NCI-H69 (cell line): ENCODE results near the gene RHBDD2.
"Not testable (repeated sequence)": the region's sequence is repeated elsewhere in the genome, so short reads cannot be mapped to it uniquely, and the experiment has no call there.

Experiments
- DNase-seq: peaks from one replicate; lab custom pipeline; 2025; lab: John Stamatoyannopoulos, UW

Gene RHBDD2

DNA sequence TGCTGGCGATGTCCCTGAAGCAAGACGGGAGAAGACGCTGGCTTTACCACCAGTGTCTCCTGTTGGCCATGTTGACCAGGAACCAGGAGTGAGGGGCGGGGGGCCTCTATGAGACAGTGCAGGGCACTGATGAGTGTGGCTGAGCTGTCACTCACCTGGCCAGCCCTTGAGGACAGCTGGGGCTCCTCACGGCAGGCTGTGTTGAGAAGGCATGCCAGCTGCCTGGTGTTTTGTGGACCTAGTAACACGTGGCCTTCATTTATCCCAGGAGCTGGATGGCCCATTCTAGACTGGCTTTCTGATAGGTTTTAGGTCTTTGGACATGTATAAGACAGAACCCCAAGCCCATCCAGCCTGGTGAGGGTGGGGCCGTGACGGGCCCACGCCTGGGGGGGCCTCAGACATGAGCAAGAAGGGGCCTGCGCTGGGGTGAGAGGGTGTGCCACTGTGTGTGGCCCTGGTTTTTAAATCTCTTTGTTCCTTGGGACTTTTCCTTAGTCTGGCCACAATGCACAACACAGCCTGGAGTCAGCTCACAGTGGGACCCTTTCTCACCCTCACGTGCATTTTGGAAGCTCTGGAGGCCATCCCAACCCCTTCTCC, 10.5 kb downstream of the RHBDD2 start:
- DNase-seq = no peak

DNA sequence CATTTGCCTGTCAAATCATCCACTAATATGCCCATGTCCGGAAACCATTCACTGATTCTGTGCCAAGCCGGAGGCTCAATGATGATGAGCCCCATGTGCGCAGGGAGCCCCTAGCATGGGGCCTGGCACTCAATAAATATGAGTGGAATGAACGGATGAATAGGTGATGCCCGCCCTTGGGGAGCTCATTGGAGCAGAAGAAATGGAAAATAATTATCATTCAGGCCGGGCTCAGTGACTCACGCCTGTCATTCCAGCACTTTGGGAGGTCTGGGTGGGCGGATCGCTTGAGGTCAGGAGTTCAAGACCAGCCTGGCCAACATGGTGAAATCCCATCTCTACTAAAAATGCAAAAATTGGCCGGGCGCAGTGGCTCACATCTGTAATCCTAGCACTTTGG, 11.0 kb downstream of the RHBDD2 start:
- DNase-seq = peak; percentile 44

DNA sequence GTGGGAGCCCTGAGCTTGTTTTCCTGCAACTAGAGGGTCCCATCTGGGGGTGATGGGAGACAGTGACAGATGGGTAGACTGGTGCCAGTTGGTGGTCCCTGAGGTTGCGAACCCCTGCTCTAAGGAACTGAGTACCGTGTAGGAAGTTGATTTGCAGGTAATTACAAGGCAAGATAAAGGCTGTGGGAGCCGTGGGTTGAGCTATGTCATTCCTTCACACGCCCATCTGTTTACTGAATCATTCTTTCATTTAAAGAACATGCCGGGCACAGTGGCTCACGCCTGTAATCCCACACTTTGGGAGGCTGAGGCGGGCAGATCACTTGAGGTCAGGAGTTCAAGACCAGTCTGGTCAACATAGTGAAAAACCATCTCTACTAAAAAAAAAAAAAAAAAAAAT, 12.4 kb downstream of the RHBDD2 start:
- peak; percentile 19 for DNase-seq

DNA sequence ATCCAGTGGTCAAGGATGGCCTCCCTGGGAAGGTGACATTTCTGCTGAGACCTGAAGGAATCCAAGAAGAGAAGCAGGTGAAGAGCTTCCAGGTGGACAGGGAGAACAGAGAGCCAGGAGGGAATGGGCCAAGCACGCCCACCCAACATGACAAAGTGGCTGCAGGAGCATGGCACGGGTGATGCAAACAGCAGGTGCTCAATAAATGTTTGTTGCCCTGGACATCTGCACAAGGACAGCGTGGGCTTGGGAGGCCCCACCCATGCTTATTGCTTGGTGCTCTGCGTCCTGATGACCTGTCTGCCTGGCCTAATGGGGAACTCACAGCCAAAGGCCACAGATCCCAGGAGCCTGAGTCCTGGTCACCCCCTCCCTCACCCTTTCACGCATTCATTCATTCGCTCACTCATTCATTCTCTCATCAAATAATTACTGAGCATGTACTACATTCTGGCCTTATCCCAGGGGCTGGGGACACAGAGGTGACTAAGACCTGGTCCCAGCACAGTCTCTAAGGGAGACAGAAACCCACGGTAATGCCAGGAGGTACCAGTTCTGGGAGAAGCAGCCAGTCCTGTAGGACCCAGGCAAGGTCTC, 13.1 kb downstream of the RHBDD2 start:
- no peak for DNase-seq

DNA sequence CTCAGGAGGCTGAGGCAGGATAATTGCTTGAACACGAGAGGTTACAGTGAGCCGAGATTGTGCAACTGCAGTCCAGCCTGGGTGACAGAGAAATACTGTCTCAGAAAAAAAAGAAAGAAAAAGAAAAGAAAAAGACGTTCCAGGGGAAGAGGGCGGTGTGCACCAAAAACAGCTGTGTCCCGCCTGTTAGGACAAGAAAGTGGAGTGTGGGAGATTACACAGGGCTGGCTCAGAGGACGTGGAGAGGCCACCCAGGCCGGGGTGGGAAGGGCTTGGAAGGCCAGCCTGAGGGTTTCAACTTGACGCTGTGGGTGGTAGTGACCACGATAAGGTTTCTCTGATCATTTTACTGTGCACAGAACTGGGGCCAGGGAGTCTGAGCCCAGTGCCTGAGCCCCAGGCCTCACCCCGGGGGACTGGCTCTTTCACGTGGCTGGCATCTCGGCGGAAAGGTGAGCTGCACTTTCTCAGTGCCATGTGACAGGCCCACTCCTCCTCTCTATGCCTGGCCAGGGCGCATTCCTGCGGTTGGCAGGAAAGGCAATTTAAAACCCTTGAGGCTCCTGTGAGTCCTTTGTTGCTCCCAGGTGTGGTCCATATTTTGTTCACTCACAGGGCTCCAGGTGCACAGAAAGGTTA, 13.9 kb downstream of the RHBDD2 start:
- DNase-seq = no peak

DNA sequence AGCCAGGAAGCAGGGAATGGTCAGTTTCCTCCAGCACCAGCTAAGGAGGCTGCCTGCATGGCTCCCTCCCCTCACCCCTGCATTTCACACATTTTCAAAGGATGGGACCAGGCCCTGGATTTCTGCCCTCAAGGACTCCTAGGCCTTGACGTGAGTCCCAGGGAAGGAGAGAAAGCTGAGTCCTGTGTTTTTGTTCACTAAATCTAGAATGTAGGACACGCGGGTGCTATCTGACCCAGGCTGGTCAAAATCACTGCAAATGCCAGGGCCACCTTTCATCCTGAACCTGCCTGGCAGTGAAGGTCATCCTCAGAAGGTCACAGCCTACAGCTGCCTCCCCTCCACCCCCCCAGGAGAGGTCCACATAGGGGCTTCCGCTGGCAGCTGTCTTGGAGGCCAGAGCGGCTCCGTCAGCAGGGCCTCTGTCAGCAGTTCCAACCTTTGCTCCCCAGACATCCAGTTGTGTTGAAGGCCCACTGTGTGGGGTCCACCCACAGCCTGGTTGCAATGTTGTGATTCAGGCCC, 18.0 kb downstream of the RHBDD2 start:
- no peak for DNase-seq

DNA sequence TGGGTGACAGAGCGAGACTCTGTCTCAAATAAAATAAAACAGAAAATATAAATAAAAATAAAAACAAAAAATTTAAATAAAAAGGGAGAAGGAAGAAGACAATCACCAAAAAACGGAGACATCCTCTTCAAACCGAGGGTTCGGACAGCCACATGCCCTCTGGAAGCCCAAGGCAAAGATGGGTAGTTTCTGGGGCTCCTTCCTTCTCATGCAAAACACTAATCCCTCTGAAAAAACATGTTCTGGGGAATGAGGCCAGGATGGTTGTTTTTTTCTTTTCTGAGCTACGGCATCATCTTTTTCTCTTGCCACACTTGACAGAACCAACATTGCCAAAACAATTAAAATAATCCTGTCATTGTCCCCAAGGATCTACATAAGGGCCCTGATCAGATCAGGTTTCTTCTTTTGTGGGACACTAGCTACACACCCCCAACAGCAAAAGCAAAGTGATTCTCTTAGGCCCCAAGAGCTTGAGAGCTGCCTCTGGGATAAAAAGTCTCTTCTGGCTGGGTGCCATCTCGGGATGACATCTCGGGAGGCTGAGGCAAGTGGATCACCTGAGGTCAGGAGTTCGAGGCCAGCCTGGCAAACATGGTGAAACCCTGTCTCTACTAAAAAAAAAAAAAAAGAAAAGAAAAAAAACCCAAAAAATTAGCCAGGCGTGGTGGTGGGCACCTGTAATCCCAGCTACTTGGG, 21.9 kb downstream of the RHBDD2 start:
- no peak for DNase-seq

DNA sequence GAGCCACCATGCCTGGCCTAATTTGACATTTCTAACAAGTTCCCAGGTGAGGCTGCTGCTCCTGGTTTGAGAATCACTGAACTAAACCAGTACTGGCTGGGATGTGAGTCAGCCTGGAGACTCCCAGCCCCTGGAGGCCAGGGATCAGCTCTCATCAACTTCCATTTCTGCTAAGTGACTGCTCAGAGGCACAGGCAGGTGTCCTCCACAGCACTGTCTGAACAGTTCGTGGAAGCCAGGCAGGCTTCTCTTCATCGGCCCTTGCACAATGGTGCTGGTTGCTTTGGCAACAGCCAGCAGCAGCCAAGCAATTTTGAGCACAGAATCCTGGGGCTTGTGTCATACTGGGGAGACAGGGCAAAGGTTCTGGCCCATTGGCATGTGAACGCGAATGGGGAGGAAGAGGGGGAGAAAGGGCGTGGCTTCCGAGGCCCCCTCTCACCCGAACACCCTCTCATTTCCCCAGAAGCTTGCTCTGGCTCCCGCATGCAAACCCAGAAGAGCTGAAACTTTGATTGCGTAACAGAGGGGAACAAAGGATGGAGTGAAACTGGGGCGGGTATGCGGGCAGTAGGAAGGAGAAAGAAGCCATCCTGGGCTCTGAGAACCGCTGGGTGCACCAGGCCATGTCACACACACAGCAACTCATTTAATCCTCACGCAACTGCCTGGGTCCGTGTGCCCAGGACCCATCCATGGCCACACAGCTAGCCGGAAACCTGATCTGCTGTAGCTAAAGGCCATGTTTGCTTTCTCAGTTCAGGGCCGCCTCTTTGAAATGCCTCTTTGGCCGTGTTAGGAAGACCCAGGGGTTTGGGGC, 27.2 kb downstream of the RHBDD2 start:
- DNase-seq = peak; percentile 84

DNA sequence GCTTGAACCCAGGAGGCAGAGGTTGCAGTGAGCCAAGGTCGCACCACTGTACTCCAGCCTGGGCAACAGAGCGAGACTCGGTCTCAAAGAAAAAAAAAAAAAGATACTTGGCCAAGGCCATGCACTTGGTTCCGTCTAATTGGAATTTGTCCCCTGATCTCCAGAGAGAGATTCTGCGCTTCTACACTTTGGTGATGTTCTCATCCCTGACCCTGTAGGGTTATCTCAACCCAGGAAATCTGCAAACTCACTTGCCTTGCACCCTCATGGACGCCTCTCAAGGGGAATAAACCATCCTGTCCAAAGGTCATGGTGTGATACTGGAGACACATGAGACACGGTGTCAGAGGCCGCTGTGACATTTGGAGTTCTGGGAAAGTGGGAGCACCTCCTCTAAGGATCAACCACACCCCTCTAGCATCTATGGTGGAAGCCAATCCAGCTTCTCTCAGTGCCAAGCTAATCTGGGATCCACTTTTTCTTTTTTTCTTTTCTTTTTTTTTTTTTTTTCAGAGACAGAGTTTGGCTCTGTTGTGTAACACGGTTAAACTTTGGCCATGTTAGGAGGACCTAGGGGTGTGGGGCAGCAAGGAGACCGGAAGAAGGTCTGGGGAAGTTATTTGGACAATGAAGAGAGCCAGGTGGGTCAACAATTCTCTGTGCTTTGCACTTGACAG, 28.3 kb downstream of the RHBDD2 start:
- no peak for DNase-seq

DNA sequence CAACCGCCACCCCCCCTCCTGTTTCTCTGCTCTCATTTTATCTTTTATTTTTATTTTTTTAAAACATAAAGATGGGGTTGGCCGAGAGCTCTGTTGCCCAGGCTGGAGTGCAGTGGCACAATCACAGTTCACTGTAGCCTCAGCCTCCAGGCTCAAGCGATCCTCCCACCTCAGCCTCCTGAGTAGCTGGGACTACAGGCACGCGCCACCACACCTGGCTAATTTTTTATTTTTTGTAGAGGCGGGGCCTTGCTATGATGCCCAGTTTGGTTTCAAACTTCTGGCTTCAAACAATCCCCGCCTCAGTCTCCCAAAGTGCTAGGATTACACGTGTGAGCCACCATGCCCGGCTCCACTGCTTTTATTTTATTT, 28.8 kb downstream of the RHBDD2 start:
- not testable (repeated sequence) for DNase-seq

DNA sequence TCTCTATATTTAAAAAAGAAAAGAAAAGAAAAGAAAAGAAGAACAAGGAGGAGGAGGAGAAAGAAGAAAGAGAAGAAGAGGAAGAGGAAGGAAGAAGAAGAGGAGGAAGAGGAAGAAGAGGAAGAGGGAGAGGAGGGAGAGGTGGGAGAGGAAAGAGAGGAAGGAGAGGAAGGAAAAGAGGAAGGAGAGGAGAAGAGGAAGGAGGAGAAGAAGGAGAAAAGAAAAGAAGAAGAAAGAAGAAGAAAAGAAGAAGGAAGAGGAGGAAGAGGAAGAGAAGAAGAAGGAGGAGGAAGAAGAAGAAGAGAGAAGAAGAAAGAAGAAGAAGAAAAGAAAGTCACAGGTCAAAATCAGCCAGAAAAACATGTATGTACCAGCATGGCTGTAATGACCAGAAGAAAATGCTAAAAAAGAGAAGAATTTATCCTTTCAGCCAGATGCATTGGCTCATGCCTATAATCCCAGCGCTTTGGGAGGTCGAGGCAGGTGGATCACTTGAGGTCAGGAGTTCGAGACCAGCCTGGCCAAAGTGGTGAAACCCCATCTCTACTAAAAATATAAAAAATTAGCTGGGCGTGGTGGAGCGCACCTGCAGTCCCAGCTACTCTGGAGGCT, 30.8 kb downstream of the RHBDD2 start:
- DNase-seq = no peak

DNA sequence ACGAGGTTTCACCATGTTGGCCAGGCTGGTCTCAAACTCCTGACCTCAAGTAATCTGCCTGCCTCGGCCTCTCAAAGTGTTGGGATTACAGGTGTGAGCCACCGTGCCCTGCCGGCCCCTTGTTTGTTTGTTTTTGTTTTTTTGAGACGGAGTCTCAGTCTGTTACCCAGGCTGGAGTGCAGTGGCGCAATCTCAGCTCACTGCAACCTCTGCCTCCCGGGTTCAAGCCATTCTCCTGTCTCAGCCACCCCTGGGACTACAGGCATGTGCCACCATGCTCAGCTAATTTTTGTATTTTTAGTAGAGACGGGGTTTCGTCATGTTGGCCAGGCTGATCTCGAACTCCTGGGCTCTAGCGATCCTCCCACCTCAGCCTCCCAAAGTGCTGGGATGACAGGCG, 32.4 kb downstream of the RHBDD2 start:
- not testable (repeated sequence) for DNase-seq

DNA sequence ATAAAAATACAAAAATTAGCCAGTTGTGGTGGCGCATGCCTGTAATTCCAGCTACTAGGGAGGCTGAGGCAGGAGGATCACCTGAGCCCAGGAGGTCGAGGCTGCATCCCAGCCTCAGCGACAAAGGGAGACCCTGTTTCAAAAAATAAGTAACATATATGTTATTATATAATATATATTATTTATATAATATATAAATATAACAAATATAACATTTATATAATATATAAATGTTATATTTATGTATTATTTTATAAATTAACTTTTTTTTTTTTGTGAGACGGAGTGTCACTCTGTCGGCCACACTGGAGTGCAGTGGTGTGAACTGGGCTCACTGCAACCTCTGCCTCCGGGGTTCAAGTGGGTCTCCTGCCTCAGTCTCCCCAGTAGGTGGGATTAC, 34.6 kb downstream of the RHBDD2 start:
- no peak for DNase-seq

DNA sequence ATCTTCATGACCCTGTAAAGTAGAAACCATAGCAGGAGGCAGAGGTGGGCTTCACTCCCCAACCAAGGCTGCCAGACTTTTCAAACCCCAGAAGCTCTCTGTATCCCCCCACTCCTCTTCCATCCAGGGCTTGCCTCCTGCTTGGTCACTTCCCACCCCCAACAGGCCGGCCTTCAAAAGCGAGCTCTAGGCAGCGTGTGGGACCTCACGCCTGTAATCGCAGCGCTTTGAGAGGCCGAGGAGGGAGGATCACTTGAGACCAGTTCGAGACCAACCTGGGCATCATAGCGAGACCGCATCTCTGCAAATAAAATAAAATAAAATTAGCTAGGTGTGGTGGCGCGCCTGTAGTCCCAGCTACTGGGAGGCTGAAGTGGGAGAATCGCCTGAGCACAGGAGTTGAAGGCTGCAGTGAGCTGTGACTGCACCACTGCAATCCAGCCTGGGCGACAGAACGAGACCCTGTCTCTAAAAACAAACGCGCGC, 35.4 kb downstream of the RHBDD2 start:
- peak; percentile 58 for DNase-seq

DNA sequence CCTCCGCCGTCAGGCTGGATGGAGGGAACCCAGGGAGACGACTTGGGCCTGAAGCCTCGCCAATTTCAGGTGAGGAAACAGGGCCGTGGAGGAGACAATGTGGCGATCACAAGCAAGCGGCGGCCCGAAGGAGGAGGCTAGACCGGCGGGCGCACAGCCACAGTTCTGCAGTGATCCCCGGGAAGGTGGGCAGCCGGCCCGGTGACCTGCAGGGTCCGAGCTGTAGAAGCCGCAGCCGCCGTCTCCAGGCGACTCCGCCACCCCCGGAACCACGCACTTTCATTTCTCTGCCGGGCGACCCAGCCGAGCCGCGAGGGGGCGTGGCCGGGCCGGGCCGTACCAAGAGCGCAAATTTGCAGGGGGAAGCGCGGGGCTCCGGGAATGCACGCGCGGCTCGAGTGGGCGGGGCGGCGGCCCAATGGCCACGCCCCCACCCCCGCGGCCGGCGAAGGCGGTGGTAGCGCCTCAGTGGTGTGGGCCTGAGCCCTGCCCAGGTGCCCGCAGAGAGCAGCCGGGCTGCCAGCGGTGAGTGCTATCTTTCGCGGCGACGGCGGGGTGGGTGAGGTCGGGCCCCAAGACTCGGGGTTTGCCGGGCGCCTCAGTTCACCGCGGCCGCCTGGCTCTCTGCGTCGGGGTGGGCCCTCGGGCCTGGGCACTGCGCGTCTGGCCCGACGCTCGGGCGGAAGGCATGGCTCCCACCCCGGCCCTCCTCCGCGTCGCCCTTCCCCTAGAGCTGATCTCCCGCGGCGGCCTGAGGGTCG, 36.0 kb downstream of the RHBDD2 start, which contains the start of gene POR:
Gene POR (plus strand): TSS at position 501 of the 761 bp plus-strand sequence. CDS start 38,847 bp downstream, outside the sequence.
- DNase-seq = peak; percentile 97

DNA sequence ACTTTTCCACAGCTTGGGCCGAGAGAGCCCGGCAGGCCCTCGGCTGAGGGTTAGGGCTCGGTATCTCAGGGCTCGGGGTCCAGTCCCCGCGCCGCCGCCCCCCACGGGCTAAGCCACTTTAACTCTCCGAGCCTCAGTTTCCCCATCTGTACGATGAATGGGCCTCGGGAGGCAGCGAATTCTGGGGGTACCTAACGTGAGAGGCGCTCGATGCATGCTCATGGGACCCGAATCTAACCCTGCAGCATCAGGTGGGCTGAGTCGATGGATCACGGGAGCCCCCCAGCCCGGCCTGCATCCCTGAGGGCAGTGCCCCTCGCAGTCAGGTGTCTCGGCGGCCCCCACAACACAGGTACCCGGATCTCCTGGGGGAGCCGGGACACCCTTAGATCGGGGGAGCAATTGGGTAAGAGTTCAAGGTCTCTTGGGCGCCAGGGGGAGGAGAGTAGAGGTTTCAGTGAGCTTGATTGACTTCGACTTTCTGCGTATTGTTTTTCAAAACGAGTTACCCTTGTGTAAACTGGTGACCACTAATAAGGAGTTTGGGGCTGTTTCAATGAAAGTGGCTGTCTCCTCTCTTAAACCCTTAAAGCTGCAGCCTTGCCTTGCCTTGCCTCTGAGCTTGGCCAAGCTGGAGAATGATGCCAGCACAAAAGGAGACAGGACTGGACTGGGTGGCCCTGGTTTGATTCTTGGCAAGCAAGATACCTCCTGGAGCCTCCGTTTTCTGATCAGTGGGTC, 36.8 kb downstream of the RHBDD2 start:
- DNase-seq = peak; percentile 75

DNA sequence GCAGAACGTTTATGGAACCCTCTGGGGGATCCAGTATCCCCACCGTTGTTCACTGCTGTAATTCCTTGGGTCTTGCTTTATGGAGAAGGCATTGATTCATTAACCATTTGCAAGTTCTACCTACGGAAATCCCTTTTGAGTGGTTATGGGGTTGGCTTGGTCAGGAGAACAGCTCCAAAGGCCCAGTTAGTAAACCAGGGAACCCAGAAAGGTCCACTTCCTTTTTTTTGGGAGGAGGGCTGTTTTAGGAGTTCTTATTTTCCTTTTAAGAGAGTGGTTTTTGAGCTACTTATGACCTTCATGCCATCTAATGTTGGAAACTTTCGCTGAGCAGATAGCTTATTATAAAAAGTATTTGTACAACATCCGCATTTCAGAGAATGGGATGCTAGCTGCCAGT, 37.4 kb downstream of the RHBDD2 start:
- no peak for DNase-seq

DNA sequence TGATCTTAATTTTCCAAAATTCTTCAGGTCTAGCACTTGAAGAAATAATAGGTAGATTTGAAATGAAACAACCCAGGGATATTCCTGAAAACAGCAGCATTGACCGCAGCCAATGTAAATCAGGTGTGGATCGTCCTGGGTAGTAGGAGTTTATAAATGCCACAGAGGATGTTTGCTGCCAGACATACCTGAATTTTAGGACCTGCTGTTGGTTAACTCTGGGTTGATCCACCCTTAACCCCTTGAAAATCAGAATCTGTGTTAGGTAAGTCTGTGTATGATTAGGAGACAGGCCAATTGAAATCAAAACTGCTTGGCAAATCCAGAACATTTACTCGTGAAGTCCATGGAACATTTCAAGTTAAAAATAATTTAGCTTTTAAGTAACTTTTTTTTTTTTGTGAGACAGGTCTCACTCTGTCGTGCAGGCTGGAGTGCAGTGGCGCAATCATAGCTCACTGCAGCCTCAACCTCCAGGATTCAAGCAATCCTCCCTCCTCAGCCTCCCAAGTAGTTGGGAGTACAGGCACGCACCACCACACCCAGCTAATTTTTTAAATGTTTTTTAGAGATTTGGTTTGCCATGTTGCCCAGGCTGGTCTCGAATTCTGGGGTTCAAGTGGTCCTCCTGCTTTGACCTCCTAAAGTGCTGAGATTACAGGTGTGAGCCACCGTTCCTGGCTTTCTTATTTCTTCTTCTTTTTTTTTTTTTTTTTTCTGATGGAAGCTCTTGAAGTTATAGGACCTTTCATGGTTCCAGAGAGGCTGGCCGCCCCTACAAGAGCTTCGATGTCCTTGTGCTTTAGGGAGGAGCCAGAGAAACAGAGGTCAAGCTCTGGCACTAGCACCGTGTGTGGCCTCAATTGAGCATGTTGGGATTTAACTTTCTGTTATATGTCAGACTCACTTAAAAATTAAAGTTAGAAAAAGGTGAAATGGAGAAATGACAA, 38.1 kb downstream of the RHBDD2 start:
- no peak for DNase-seq
